ENCODE measurements around the gene TIPARP. TPM values are rescaled to one million over a fixed set of nuclear protein-coding genes. Genes with fewer than 3 reads are reported as not detected.

Gene TIPARP, protein sequence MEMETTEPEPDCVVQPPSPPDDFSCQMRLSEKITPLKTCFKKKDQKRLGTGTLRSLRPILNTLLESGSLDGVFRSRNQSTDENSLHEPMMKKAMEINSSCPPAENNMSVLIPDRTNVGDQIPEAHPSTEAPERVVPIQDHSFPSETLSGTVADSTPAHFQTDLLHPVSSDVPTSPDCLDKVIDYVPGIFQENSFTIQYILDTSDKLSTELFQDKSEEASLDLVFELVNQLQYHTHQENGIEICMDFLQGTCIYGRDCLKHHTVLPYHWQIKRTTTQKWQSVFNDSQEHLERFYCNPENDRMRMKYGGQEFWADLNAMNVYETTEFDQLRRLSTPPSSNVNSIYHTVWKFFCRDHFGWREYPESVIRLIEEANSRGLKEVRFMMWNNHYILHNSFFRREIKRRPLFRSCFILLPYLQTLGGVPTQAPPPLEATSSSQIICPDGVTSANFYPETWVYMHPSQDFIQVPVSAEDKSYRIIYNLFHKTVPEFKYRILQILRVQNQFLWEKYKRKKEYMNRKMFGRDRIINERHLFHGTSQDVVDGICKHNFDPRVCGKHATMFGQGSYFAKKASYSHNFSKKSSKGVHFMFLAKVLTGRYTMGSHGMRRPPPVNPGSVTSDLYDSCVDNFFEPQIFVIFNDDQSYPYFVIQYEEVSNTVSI
- total RNA-seq (2014; rRNA removed; shearing (Covaris generic)) = 115 and 155 TPM in 2 replicates

DNA sequence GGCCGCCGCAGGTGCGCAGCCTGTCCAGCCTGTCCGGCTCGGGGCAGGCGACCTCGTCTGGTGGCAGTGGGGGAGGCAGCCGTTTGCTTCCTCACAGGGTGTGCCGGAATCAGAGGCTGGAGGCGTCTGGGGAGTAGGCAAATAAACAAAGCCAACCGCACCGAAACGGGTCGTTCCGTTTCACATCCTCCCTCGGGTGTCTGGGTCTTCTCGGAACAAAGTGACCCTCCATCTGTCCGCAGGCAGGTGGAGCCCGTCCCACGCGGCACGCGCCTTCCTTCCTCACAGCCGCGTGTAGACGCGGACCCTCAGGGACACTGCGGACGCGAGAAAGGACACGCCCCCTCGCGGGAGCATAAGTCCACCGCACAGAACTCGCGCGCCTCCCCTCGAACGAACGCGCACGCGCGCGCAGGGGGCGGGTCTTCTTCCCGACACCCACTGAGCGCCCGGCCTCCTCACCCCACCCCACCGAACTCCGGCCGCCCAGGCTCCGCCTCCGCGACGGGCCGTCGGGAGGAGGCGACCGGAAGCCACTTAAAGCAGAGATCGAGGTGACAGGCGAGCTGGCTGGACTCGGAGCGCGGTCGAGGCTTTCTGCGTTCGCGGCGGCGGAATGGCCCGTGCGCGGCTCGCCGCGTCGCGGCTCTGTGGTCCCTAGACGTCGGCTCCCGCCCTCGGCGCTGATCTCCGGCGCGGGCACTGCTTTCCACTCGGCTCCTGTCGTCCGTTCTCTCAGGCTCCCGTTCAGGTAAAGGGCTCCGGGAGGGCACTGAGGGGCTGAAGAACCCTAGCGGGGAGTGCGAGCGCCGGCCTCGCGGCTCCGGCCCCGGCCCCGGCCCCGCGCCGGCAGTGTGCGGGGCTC, at the start of gene TIPARP:
TSS of gene TIPARP (plus strand) at position 545 of the 865 bp plus-strand sequence. CDS start 3,108 bp downstream, outside the sequence.
- peak; percentile 98 for DNase-seq (ENCODE audit: low read depth)

DNA sequence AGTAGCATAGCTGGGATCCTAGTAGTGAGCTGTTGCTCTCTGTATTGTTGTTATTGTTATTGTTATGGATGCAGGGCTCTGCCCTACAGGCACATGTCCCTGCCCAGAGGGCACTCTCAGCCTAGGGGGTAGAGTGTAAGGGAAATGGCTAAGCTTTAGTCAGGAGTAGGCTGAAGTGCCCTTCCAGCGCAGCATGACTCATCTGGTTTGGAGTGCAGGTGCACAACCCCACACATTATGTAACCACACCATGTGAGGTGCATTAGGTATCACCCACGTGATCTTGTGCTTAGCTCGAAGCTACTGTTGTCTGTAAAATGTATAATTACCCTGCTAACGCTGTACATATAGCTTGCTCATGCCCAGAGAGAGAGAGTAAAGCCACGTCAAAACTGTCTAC, 48.3 kb upstream of the TIPARP start:
- no peak for DNase-seq (ENCODE audit: low read depth)

DNA sequence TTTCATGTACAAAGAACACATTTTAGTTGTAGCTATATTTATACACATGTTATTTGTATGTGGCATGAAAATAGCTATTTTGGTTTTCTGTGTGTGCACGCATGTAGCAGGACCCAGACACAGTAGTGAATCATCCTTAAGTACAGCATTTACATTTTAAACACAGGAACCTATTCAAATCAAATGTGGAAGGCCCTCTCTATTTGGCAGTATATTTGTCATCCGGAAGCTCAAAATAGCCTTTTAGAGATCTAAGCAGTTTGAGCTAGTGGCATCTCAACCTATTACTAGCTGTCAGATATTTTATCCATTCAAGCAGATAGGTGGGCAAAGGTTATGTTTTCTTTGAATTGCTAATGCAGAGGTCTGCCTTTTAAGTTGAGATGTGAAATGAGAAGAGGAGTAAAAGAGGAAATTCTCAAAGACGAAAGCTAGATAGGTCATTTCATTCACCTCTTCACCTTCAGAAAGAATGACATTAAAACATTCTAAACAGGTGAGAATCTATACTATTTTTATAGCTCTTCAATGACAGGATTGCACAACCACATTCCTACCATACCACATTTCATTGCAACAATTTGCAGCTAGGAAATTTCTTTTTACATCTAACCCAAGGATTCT, 46.3 kb upstream of the TIPARP start:
- no peak for DNase-seq (ENCODE audit: low read depth)

DNA sequence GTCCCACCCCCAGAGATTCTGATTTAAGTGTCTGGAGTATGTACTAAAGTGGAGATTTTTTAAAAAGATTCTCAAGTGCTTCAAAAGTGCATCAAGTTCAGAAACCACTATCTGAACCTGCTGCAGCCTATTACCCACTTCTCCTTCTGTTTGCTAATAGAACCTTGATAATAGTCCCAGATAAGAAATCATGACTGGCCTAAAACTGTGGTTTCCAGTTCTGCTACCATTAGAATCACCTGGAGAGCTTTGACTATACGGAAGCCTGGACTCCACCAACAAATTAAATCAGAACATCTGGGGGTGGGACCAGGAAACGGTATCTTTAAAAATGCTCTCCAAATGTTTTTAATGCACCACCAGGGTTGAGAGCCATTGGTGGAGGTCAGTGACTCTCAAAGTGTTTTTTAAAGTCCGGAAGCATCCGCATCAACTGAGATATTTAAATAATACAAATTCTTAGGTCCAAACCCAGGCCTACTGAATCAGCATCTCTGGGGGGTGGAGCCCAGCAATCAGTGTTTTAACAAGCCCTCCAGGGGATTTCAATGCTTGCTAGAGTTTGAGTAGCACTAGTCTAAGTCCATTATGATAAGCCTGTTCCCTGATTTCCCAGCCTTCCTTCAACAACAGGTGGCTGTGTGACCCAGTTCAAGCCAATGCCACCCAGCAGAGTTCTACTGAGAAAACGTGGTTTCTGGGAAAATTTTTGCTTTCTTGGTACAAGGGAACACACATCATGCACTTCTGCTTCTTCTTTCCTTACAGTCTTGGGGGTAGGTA, 45.4 kb upstream of the TIPARP start:
- DNase-seq (ENCODE audit: low read depth) = no peak

DNA sequence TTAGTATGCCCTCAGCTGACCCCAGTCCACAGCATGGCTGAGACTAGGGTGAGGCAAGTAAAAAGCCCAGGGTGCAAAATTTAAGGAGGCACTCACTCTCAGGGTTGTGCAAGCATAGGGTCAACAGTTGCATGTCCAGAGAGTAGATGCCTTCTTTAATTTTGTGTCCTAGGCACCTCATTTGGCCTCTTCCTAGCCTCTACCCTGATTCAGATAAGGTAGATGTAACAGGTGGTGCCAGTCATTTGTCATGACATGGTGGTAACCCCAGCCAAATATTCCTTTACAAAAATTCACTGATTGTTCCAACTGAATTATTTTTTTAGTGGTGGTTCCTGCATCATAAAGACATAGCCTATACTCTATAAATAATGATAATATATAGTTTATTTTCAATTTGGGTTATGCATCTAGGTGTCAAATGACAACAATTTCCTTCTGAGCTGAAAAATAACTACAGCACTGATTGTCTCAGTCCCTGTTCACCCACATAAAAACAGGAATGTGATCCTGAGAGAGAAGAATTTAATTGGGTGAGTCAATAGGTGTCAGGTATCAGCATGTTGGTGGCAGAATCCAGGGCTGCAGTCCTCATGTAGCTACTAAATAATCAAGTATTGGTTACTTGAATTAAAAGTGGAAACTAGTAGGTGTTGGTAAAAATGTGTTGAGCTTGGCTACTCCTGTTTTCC, 44.2 kb upstream of the TIPARP start:
- DNase-seq (ENCODE audit: low read depth) = peak; percentile 33

DNA sequence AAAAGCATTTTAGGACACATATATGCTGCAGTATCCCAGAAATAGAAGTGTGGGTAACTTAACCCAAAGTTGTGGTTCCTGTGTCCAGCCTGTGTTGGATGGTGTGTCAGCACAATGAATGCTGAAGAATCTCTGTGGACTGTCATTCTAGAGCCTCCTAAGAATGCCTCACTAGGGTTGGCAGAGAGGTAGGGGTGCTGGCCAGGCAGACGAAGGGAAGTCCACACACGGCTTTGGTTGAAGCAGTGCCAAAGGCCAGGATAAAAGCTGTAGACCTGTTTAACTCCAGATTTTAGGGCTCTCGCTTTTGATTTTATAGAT, 43.7 kb upstream of the TIPARP start:
- no peak for DNase-seq (ENCODE audit: low read depth)

DNA sequence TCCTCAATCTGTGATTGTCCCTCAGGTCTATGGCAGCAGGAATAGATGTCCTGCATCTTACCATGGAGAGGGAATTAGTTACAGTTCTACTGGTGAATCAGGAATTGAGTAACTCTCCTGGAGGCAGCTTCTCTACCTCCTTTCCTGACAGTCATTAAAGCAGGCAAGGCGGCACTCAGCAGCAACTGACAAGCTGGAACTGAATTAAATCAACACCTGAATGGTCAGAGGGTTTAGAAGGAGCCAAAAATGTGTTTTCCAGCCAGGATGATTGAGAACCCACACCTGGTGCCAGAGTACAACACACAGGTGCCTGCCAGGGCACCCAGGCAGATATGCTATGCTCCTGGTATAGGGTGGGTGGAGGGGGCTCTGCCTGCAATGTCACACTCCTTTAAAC, 43.1 kb upstream of the TIPARP start:
- DNase-seq (ENCODE audit: low read depth) = no peak

DNA sequence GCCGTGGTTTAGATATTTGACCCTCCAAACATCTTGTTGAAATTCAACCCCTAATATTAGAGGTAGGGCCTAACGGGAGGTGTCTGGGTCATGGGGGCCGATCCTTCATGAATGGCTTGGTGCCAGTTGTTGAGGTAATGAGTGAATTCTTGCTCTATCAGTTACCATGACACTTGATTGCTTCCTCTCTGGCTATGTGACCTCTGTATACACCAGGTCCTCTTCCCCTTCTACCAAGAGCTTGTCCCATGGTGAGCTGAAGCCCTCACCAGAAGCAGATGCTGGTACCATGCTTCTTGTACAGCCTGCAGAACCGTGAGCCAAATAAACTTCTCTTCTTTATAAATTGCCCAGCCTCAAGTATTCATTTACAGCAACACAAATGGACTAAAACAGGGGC, 41.8 kb upstream of the TIPARP start:
- DNase-seq (ENCODE audit: low read depth) = no peak

DNA sequence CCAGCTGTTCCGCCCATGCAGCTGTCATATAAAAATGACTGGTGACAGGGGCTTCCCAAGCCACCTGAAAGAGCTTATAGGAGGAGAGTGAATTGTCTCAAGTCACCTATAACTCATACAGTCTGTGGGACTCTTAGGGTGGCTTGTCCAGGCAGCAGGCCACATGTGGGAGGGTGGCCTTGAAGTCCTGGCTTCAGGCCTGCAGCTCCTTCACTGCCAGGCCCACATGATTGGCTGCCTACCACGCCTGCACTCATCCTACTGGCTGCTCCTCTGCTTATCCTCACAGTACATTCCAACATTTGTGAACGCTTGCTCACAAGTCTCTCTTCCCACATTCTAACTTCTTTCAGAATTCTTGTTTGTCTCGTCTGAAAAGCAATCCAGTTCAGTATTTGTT, 41.1 kb upstream of the TIPARP start:
- DNase-seq (ENCODE audit: low read depth) = no peak

DNA sequence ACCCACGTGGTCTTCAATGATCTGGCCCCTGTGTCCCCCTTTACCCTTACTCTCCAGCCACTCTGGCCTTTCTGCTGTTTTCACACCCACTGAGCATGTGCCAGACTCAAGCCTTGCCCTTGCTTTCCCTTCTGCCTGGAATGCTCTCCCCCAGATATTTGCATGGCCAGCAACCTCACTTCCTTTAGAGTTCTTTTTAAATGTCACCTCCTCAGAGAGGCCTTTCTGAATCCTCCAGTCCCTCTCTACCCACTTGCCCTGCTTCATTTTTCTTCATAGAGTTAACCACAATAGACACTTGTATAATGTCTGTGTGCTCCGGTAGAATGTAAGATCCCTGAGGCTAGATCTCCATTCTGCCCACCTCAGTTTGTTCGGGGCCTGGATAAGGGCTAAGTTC, 39.4 kb upstream of the TIPARP start:
- DNase-seq (ENCODE audit: low read depth) = no peak

DNA sequence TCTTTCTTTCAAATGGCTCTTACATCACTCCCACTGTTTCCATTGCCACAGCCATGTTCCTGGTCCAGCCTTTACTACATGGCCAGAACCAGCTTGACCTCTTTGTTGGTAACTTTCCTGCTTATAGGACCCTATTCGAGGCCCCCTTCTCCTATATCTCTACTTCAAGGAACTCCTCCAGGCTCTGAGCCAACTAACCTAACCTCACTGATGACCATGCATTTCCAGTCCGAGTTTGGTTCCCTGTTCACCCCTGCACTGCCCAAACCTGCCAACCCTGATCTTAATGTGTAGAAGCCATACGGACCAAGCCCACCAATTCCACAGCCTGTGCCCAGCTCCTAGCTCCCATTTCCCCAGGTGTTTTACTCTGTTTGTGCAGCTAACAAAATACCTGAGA, 38.4 kb upstream of the TIPARP start:
- DNase-seq (ENCODE audit: low read depth) = no peak

DNA sequence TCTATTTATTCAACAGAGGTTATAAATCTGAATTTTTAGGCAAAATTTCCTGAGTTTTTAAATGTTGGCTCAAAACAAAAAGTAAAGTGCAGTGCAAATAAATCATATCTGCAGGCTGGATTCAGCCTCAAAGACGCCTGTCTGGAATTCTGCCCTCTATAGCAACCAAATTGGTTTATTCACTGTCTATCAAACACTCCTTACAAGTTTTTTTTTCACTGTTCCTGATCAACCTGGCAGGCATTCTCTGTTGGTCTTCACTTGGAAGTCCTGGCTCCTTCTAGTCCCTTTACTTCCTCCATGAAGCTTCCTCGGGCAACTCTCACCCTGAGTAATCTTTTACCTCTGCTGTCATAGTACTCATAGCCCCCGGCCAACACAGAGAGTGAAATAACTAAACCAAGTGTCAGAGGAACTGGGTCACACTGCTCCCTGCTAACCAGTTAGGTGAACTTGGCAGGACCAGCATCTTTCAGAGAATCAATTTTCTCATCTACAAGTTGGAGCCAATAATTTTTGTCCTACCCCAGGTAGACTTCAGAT, 36.8 kb upstream of the TIPARP start:
- no peak for DNase-seq (ENCODE audit: low read depth)

DNA sequence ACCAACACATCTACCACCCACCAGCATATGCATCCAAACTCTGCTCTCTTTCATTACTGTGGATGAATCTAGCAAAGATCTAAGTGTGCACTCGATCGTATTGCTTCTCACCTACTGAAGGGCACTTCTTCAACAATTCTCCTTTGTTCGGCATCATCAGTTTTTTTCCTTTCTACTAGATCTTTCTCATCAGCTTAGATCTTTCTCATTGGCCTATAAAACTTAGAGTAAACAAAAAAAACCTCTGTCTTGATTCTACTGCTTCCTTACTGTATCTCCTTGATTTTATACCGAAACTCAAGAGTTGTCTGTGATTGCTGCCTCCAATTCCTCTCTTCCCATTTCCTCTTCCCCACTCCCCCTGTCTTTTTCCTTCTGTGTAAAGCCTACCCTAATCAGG, 36.1 kb upstream of the TIPARP start:
- DNase-seq (ENCODE audit: low read depth) = no peak

DNA sequence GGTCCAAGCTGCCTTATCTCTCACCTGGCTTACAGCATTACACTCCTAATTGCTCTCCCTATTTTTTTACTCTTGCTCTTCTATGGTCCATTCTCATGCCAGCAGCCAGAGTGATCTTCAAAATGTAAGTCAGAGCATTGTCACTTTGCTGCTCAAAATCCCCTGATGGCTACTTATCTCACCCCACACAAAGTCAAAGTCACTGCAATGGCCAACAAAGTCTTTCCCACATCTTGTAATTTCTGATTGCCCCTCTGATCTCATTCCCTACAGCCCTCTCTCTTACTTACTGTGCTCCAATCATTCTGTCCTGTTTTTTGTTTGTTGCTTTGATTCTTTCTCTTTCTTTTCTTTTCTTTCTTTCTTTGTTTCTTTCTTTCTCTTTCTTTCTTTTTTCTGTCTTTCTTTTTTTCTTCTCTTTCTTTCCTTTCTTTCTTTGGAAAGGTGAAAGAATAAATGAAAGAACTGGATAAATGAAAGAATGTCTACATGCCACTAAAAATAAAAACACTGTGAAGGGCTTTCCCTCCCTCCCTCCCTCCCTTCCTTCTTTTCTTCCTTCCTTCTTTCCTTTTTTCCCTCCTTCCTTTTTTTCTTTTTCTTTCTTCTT, 34.9 kb upstream of the TIPARP start:
- no peak for DNase-seq (ENCODE audit: low read depth)

DNA sequence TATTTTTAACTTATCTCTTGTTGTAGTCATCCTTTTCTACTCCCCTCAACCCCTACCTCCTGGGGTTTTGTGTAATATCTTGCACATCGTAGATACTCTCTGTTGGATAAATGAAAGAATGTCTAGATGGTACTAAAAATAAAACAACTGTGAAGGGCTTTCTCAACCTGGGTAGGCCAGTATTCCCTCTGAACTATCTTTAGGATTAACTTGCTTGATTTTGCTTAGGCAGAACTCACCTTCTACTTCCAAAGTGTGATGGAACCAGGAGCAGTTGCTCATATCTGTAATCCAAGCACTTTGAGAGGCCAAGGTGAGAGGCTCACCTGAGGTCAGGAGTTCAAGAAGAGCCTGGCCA, 32.8 kb upstream of the TIPARP start:
- DNase-seq (ENCODE audit: low read depth) = no peak

DNA sequence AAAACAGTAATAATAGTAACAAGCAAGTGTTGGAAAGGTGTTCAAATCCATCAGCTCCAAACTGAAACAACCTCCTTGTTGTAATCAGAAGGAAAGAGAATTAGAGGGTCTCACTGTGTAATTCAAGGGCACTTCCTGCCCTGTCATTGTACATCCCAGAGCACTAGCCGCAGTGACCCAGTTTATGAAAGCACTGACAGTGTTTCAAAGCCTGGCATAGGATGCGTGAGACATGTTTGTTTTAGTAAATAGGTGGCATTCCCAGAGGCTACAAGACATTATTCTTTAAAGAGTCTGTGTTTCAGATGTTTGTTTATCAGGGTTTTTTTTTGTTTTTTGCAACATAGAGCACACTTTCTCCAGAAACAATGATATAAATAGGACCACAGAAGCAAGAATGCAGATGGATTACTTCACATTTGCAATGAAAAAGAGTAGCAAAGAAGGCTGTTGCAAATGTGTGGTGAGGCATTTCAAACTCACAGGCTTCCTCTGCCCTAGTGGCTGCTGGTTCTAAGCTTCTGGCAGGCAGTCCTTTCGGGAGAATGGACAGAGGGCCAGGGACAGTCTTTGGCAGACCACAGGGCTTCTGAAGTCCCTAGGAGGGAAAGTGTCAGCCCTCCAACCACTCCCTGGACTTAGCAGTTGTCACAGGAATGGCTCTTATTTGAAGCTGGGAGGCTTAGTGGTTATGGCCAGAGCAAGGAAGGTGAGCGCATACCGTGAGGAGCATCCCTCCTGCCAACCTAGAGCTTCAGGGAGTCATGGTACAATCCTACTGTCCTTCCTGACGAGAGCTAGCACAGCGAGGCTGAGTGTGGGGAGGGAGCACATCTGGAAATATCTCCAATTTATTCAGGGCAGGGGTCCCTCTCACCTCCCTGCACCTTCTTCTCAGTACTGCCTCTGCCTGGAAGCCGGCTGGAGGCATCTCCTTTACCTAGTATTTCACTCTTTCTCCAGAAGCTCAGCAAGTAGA, 31.4 kb upstream of the TIPARP start:
- DNase-seq (ENCODE audit: low read depth) = no peak

DNA sequence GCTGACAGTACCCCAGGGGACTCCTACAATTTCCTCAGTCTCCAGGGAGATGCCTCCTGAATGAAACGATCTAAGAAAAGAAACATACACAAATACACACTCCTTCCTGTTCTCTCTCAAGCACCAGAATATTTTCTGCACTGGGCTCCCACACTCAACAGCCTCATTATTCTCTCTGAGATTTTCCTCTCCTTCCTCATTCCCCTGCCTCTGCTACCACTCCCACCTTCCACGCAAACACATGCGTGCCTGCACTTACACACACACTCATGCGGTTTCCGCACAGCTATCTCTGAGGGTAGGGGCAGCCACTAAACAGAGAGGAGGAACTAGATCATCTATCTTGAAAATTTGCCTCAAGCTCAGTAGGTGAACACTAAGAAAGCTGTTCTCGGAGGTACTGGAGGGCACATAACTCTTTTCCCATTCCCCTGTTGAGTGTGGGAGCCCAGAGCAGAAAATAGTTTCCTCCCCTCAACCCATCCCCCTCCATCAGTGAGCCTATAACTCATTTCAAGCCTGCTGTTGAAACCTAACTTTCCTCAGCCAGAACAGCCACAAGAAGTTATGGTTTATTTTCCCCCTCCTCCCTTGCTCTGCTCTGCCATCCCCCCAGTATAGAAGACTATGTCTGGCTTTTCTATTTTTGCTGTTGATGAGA, 30.5 kb upstream of the TIPARP start:
- DNase-seq (ENCODE audit: low read depth) = peak; percentile 42

DNA sequence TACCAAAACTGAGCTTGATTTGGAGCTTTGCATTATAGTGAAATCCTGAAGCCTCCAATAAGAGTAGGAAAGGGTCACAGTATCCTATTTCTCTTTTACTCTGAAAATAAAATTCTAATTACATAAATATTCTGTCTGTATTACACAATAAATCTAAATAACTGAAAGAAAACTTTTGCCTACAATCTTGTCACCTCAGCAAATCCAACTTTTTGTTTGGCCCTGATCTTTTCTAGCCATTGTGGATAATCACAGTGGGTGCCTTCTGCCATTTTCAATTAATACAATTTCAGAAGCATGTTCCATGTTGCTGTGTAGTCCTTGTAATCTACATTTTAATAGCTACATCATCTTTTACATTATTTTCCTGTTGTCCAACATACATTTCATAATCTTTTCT, 29.4 kb upstream of the TIPARP start:
- DNase-seq (ENCODE audit: low read depth) = no peak
